GM19239 (cell line): ENCODE data around the gene PTGS1.

Experiments used
- DNase-seq: peaks from one replicate; pipeline ENCODE4 v3.0.0; 2011; ENCODE audit warnings: low spot score; ENCODE audit not compliant: insufficient read length
- FAIRE-seq: peaks from 2 replicates; lab custom pipeline; 2011; peaks lifted over from hg19 to GRCh38; lab: Jason Lieb, UNC

Gene PTGS1

DNA sequence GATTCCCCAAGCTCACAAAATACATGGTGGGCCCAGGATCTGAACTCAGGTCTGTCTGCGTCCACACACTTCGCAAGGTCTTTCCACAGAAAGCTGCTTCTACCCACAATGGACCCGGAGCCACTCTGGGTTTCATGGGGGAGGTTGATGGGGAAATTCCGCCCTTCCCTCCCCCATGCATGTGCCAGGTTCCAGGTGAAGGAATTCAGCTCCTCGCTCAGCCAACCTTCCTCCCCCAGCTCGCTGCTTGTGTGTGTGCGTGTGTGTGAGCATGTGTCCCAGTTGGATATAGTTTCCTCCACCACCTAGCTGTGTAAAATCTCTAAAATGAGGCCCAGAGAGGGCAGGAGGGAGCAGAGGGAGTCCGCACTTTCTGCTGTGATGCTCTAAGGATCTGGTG is 1.0 kb downstream of the PTGS1 start:
- FAIRE-seq: no peak

DNA sequence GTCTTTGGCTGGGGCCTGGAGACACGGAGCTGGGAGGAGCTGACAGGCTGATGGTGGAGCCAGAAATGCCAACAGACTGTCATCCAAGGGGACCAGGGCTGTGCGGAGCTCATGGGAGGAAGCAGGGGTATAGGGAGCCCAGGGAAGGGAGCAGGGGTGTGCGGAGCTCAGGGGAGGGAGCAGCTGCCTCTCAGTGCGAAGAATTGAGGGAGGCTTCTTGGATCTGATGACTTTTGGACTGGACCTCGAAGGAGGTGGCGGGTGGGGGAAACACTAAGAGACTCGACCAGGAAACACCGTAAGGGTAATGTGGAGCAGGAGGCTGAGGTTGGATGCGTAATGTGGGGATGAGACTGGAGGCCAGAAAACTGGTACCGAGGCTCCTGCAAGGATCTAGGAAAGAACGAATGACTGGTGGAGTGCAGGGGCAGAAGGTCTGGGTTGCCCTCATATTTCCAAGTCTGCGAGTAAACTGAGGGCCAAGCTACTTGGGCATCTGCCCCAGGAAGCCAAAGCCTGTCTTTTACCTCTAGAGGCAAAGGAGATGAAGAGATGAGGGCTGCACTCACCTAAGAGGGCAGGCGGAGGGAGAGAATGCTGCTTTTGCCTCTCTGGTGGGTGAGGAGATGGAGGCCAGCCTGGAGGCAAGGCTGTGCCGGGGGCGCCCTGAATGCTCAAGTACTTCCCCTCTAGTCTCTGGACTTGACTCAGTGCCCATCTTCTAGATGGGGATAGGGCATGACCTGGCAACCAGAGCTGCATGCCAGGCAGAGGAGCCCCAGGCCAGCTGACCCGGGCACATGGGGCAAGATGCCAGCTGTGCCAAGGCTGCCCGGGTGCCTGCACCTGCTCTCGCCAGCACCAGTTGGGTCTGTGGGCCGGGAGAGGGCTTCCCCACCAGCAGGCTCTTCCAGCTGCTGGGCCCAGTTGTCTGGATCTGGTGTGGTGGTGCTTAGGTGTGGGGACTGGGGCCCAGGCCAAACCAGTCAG is 2.3 kb downstream of the PTGS1 start:
- DNase-seq (no peak), FAIRE-seq (no peak)

More for the DNA sequence above, 1.0 kb downstream of the PTGS1 start:
- DNase-seq: no peak

DNA sequence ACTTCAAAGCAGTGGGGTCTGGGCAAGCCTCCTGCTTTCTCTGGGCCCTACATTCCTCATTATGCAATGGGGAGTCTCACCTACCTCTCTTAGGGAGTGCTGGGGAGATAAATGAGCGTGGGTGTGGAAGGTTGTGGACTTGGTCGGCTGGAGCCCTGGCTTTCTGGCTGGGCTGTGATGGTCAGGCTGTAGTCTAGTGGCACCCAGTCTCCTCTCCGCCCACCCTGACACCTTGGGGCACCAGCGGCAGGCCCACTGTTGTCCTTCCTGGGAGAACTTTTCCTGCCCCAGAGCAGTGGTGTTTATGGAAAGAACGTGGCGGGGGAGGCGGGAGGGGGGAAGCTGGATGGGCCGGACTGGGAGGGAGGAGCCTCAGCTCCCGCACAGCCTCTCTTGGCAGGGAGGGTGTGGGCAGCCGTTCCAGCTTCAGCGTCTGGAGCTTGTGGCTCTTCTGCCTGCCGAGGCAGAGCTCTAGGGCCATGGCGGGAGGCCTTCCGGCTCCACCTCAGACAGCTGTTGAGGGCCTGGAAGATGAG is 4.1 kb downstream of the PTGS1 start:
- no peak for FAIRE-seq
- DNase-seq: no peak

DNA sequence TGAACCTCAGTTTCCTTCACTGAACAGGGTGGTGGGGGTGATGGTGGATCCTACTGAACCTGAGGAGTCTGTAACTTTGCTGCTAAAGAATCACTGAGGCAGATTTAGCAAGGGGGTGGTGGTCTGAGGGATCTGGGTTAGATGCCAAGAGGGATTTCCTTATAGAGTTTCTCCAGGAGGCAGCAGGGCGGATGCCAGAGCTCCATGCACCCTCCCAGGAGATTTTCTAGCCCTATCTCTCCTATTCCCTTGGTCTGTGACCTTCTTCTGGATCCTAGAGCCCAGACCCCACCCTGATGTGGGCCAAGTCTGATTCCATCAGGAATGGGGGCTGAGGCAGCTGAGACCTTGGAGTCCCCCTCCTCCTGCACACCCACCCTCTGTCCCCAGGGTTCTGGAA is 6.0 kb downstream of the PTGS1 start:
- FAIRE-seq (no peak), DNase-seq (no peak)

DNA sequence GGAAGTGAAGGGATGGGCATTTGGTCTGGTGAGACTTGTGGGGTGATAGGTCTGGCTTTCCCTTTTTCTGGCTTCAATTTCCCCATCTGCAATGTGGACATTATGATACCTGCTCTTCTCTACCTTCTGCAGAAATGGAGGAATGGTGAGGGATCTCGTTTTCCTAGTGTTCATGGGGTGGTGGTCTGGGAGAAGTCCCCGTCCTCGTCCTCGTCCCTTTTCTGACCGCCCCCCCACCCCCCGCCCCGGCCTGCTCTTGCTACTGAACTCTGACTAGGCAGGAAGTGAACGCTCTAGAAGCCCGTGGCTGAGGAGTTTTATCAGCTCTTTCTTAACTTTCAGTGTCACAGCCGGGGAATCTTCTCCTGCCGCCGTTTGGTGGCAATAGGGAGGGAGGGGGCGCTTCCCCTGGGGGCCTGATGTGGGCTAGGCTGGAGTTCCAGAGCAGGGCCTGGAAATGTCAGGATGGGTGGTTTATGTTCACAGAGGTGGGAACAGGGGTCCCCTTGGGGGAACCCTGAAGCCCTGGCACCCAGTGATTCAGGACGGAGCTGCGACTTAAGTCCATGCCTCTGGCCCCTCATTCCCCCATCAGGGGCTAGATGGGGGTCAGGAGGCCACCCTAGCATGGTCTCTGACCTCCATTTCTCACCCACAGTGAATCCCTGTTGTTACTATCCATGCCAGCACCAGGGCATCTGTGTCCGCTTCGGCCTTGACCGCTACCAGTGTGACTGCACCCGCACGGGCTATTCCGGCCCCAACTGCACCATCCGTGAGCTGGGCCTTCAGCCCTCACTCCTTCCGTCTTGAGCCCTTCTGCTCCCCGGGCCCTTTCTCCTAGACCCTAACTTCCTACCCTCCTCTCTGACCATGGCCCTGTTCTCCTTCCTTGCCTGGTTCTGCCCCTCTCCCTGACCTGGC is 6.7 kb downstream of the PTGS1 start:
- DNase-seq (no peak), FAIRE-seq (no peak)

DNA sequence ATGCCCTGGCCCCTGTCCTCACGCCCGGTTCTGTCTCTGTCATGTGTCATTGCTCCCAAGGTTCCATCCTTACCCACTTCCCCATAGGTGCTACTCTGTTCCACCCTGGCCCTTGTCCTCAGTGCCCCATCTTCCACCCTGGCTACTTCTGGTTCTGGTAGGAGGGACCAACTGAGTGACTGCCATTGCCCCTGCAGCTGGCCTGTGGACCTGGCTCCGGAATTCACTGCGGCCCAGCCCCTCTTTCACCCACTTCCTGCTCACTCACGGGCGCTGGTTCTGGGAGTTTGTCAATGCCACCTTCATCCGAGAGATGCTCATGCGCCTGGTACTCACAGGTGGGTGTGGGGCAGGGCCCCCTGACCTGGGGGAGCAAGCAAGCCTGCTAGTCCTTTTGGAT is 7.4 kb downstream of the PTGS1 start:
- FAIRE-seq: no peak

DNA sequence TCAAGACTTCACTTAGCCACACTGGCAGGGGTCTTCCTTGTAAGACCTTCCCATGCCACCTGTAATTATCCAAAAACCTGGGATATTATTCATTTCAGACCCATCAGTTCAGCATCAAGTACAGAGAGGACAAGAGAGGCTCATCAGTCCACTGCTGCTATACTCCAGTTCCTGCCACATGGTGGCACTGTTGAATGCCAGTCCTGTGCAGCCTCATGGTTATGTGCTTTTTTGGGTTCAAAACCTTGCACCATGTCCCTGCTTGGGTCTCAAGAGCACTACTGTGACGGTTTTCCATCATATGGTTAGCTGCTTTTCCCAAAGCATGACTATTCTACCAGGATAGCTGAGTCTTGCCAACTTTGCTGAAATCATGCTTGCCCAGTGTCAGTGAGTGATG is 8.5 kb downstream of the PTGS1 start:
- no peak for FAIRE-seq
- DNase-seq: no peak

More for the DNA sequence above, 7.4 kb downstream of the PTGS1 start:
- no peak for DNase-seq

DNA sequence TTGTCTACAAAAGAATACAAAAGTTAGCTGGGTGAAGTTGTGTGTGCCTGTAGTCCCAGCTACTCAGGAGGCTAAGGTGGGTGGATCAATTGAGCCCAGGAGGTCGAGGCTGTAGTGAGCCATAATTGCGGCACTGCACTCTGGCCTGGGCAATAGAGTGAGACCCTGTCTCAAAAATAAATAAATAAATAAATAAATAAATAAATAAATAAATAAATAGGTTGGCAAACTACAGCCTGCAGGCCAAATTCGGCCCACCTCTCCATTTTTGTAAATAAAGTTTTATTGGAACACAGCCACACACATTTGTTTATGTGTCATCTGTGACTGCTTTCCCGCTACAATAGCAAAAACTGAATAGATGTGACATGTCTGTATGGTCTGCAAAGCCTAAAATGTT is 9.5 kb downstream of the PTGS1 start:
- no peak for DNase-seq
- FAIRE-seq: no peak

DNA sequence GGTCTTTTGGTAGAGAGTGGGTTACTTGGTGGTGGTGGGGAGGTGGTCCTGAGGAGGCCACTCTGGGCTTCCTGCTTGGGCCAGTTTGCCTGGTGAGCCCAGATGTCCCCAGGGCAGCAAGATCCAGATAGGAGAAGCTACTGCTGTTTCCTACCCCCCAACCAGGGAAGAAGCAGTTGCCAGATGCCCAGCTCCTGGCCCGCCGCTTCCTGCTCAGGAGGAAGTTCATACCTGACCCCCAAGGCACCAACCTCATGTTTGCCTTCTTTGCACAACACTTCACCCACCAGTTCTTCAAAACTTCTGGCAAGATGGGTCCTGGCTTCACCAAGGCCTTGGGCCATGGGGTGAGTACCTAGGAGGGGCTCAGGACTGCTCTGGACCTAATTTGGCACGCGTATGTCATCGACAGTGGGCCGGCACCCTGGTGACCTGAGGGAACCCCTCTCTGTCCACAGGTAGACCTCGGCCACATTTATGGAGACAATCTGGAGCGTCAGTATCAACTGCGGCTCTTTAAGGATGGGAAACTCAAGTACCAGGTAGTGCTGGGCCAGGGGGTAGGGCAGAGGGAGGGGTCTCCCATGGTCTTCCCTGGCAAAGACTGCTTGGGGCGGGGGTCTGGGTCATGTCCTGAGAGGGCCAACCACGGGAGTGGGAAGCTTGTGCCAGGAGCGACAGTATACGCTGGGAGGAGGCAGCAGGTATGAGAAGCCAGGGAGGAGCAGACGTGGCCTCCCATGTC is 10.6 kb downstream of the PTGS1 start:
- FAIRE-seq: no peak
- DNase-seq: no peak

DNA sequence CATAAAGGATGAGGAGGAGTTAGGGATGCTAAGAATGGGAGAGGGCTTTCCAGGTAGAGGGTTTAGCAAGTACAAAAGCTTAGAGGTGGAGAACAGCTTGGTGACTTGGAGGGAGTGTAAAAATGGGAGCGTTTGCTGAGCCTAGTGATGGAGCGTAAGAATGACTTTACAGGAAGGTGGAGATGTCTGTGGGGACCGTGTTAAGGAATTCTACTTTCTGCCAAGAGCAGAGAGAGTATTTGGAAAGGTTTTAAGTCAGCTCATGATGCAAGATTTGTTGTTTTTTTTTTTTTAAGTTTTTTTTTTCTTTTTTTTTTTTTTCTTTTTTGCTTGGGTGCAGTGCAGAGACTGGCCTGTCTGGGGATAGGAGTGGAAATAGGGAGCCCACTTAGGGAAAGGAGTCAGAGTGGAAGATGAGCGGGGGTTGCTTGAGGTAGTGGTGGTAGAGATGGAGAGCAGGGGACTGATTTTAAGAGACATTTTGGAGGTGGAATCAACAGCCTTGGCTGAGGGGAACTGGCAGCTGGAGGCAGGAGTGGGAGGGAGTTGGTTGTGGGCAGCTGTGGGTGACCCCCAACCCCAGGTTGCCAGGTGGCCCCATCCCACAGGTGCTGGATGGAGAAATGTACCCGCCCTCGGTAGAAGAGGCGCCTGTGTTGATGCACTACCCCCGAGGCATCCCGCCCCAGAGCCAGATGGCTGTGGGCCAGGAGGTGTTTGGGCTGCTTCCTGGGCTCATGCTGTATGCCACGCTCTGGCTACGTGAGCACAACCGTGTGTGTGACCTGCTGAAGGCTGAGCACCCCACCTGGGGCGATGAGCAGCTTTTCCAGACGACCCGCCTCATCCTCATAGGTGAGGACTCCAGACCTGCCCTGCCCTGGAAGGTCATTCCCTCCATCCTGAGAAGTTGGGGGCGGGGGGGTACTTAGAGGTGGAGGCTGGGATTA is 12.4 kb downstream of the PTGS1 start:
- DNase-seq (no peak), FAIRE-seq (no peak)

DNA sequence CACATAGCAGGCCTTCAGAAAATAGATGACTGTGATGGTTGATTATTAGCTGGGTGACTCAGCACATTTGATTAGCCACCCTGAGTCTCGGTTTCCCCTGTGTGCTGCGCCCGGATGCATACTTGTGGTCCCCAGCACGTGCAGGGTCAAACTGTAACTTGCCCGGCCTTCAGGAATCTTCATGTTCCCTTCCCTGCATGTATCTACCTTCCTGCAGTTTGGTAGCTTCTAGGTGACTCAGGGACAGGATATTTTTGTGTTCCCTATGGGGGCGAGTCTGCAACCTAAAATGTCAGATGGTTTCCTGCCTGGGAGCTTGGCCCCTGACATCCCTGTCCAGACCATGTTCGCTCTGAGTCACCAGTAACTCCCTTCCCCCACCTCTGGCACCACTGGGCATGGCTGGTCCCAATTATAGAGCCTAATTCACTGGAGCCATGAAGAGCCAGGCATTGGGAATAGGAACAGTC is 13.2 kb downstream of the PTGS1 start:
- FAIRE-seq (no peak), DNase-seq (no peak)

DNA sequence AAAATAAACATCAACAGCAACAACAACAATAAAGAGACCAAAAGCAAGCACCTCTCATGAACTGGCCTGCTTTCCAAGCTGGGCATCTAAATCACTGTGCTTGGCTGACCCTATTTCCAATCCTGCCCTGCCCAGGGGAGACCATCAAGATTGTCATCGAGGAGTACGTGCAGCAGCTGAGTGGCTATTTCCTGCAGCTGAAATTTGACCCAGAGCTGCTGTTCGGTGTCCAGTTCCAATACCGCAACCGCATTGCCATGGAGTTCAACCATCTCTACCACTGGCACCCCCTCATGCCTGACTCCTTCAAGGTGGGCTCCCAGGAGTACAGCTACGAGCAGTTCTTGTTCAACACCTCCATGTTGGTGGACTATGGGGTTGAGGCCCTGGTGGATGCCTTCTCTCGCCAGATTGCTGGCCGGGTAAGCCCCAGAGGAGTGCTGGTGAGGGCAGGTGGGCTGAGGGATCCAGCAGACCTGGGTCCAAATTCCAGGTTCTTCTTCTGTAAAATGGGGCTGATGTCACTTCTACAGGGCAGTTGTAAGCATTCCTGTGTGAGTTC is 15.6 kb downstream of the PTGS1 start:
- DNase-seq (no peak), FAIRE-seq (no peak)

DNA sequence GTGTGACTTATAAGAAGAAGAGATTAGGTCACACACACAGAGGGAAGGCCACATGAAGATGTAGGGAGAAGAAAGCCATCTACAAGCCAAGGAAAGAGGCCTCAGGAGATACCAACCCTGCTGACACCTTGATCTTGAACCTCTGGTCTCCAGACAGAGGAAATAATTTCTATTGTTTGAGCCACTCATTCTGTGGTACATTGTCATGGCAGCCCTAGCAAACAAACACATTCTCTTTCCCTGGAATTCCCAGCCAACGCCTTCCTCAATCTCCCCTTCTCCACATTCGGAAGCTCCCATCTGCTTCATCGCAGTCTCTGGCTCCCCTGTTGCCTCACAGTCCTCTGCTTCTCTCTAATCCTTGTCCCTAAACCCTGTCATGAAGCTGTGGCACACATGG is 16.7 kb downstream of the PTGS1 start:
- FAIRE-seq: no peak

DNA sequence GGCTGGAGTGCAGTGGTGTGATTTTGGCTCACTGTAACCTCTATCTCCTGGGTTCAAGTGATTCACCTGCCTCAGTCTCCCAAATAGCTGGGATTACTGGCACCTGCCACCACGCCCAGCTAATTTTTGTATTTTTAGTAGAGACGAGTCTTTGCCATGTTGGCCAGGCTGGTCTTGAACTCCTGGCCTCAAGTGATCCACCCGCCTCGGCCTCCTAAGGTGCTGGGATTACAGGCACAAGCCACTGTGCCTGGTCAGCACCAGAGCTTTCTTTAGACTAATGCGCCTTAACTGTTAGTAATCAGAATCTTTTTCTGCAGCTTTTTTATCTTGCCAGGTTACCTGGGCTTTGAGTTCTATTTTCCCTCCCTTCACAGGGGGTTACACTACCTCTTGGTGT is 18.4 kb downstream of the PTGS1 start:
- no peak for DNase-seq
- FAIRE-seq: no peak

More for the DNA sequence above, 16.7 kb downstream of the PTGS1 start:
- no peak for DNase-seq

DNA sequence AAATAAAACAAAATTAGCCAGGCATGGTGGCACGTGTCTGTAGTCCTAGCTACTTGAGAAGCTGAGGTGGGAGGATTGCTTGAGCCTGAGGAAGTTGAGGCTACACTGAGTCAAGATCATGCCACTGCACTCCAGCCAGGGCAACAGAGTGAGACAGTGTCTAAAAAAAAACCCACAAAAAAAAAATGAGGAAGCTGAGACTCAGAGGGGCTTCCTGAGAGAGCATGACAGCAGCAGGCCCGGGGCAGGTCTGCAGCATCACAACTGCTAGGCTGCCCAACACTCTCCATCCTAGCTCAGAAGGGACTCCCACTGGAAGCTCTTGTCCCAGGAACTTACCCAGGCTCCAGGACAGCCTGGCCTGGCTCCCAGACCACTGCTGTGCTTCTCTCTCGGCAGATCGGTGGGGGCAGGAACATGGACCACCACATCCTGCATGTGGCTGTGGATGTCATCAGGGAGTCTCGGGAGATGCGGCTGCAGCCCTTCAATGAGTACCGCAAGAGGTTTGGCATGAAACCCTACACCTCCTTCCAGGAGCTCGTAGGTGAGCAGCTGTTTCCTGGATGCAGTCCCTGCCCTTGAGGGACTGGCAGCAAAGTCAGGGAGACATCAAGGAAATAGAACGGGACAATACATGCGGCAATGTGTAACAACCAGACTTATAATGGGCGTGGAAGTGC is 19.1 kb downstream of the PTGS1 start:
- DNase-seq: no peak
- FAIRE-seq: no peak

DNA sequence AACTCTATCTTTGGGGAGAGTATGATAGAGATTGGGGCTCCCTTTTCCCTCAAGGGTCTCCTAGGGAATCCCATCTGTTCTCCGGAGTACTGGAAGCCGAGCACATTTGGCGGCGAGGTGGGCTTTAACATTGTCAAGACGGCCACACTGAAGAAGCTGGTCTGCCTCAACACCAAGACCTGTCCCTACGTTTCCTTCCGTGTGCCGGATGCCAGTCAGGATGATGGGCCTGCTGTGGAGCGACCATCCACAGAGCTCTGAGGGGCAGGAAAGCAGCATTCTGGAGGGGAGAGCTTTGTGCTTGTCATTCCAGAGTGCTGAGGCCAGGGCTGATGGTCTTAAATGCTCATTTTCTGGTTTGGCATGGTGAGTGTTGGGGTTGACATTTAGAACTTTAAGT is 21.5 kb downstream of the PTGS1 start:
- FAIRE-seq (no peak), DNase-seq (no peak)

DNA sequence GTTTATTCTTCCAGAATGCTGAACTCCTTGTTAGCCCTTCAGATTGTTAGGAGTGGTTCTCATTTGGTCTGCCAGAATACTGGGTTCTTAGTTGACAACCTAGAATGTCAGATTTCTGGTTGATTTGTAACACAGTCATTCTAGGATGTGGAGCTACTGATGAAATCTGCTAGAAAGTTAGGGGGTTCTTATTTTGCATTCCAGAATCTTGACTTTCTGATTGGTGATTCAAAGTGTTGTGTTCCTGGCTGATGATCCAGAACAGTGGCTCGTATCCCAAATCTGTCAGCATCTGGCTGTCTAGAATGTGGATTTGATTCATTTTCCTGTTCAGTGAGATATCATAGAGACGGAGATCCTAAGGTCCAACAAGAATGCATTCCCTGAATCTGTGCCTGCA is 21.9 kb downstream of the PTGS1 start:
- DNase-seq (no peak), FAIRE-seq (no peak)
